PC-3 (cell line): ENCODE measurements around the gene PKMYT1. TPM values are rescaled to one million over a fixed set of nuclear protein-coding genes. Genes with fewer than 3 reads are reported as not detected.
A peak's percentile ranks its signal among the peaks of the same experiment; 100 is the strongest.

Experiments used
- ATAC-seq: fragments of 200-7000 bp; cut with Tn5 transposase; 2 replicates; pipeline ENCODE4 v1.9.1; 2020; ENCODE audit warnings: mild to moderate bottlenecking, moderate library complexity
- BruUV-seq: library from RNA; stranded (reverse); fragments of 400-500 nt; replicated peaks from 2 replicates; lab custom pipeline; 2021; lab: Mats Ljungman, UMichigan
- CTCF ChIA-PET: fragments of 300-600 bp; sonication (Branson Sonifier 250); formaldehyde crosslinking; loops from one replicate; lab custom pipeline; 2022; ENCODE audit warnings: antibody characterized with exemption; lab: Charles Lee
- POLR2A ChIA-PET: fragments of 300-600 bp; sonication (Branson Sonifier 250); formaldehyde crosslinking; loops from one replicate; lab custom pipeline; 2022; ENCODE audit warnings: antibody characterized with exemption; ENCODE audit not compliant: unreplicated experiment; lab: Charles Lee
- DNase-seq: peaks from one replicate; pipeline ENCODE4 v3.0.0-alpha.2; 2015
- H2AFZ ChIP-seq: fragments of 300-600 bp; sonication (generic); 2 replicates; pipeline ENCODE4 v1.6.0; 2016; ENCODE audit warnings: antibody characterized with exemption, low read length
- H3F3A ChIP-seq: fragments of 300-600 bp; sonication (generic); one replicate; pipeline ENCODE4 v1.6.0; 2017; ENCODE audit warnings: antibody characterized with exemption, low read length, control low read depth, mild to moderate bottlenecking; ENCODE audit not compliant: unreplicated experiment
- H3K27ac ChIP-seq: fragments of 300-600 bp; sonication (generic); 2 replicates; pipeline ENCODE4 v1.5.1; 2016; ENCODE audit warnings: mild to moderate bottlenecking, low read length
- H3K27me3 ChIP-seq: fragments of 300-600 bp; sonication (generic); 2 replicates; pipeline ENCODE4 v1.6.1; 2016; ENCODE audit warnings: low read length, mixed read lengths
- H3K36me3 ChIP-seq: fragments of 300-600 bp; sonication (generic); 2 replicates; pipeline ENCODE4 v1.6.1; 2016; ENCODE audit warnings: low read depth, mixed run types, low read length, mixed read lengths
- H3K4me1 ChIP-seq: fragments of 300-600 bp; sonication (generic); 2 replicates; pipeline ENCODE4 v1.5.1; 2016; ENCODE audit warnings: low read length; ENCODE audit not compliant: insufficient read depth
- H3K4me2 ChIP-seq: fragments of 300-600 bp; sonication (generic); 2 replicates; pipeline ENCODE4 v1.6.0; 2016; ENCODE audit warnings: low read length
- H3K4me3 ChIP-seq: fragments of 300-600 bp; sonication (generic); 2 replicates; pipeline ENCODE4 v1.5.1; 2016; ENCODE audit warnings: mild to moderate bottlenecking, low read length, mixed read lengths
- H3K79me2 ChIP-seq: fragments of 300-600 bp; sonication (generic); 2 replicates; pipeline ENCODE4 v1.6.1; 2017; ENCODE audit warnings: low read length, mixed read lengths
- H3K9ac ChIP-seq: fragments of 300-600 bp; sonication (generic); 2 replicates; pipeline ENCODE4 v1.6.0; 2016; ENCODE audit warnings: mild to moderate bottlenecking, low read length
- H3K9me2 ChIP-seq: fragments of 300-600 bp; sonication (generic); replicated peaks from 2 replicates; pipeline ENCODE4 v1.6.1; 2016; ENCODE audit warnings: mixed run types, low read length, mixed read lengths
- H3K9me3 ChIP-seq: fragments of 300-600 bp; sonication (generic); 2 replicates; pipeline ENCODE4 v1.6.1; 2016; ENCODE audit warnings: low read length, mixed read lengths
- H4K20me1 ChIP-seq: fragments of 300-600 bp; sonication (generic); 2 replicates; pipeline ENCODE4 v1.6.1; 2016; ENCODE audit warnings: low read length, mixed read lengths
- CTCF ChIP-seq: fragments of 300-600 bp; sonication (generic); conservative IDR thresholded peaks from 2 replicates; pipeline ENCODE4 v1.5.1; 2017; ENCODE audit warnings: antibody characterized with exemption, low read depth, mild to moderate bottlenecking, low read length
- EZH2 ChIP-seq: fragments of 300-600 bp; sonication (generic); IDR thresholded peaks from one replicate; pipeline ENCODE4 v1.6.1; 2017; ENCODE audit warnings: antibody characterized with exemption, mild to moderate bottlenecking, low read length; ENCODE audit not compliant: unreplicated experiment
- EZH2phosphoT487 ChIP-seq: fragments of 300-600 bp; sonication (generic); IDR thresholded peaks from 2 replicates; pipeline ENCODE4 v1.6.1; 2018; ENCODE audit warnings: mild to moderate bottlenecking, antibody characterized with exemption, low read length, borderline replicate concordance
- intact Hi-C: fragments of 100-400 bp; cut with micrococcal nuclease; formaldehyde crosslinking; loops from 2 replicates; pipeline ENCODE4 v1.9.0; 2023
- total RNA-seq: library from RNA; depleted of rRNA; stranded (reverse); fragments of >200 nt; gene quantifications from 2 replicates; pipeline ENCODE4 v1.2.3, GENCODE V29; 2014

The PKMYT1 gene
- total RNA-seq, 1 experiment from 2014 or later, result 51.9 TPM

GRCh38 chr16:2925951-2926649, 54.1 kb downstream of the PKMYT1 start:
- Histone ChIP-seq H3K27me3 (no peaks in the 10 kb centered on the region), H3K27ac (no peak overlapping the region), H3K4me3 (no peak overlapping the region; the same call in 1 of the 2 replicates), H3K9ac (no peak overlapping the region), H3K9me3 (no peaks in the 10 kb centered on the region), H3F3A (no peaks in the 10 kb centered on the region), H3K36me3 (no peaks in the 10 kb centered on the region), H3K79me2 (no peaks in the 10 kb centered on the region), H3K9me2 (no peaks in the 10 kb centered on the region), H3K4me1 (peaks cover 5% of the 10 kb centered on the region; the same call in 1 of the 2 replicates), H2AFZ (no peak overlapping the region), H4K20me1 (no peaks in the 10 kb centered on the region), H3K4me2 (no peak overlapping the region)
- ChIA-PET POLR2A (no interaction called here), CTCF (interaction anchor here (0.6 kb wide), 1 partner anchor 27 kb away, joined by 3 read pairs; no protein-coding TSS in a partner anchor)
- intact Hi-C loops, result loop anchor here (2.0 kb wide), 1 partner anchor 51 kb away; no protein-coding TSS in a partner anchor
- ATAC-seq (no peak), DNase-seq (no peak)
- no TSS peak for BruUV-seq
- TF ChIP-seq CTCF, result no peak
- no peak for TF ChIP-seq EZH2
- TF ChIP-seq EZH2phosphoT487, result no peak

- DNase-seq (peak; percentile 27), ATAC-seq (peak; percentile 66)
- H4K20me1 ChIP-seq, result no peaks in the 10 kb centered on the region
- H3K9me2 ChIP-seq, result no peaks in the 10 kb centered on the region
- H3K79me2 ChIP-seq, result no peaks in the 10 kb centered on the region
- CTCF ChIA-PET, result no interaction called here
- H3K9ac ChIP-seq, result no peak overlapping the region
- H3K27ac ChIP-seq, result no peak overlapping the region
- intact Hi-C loops, result no loop called here
- no peaks in the 10 kb centered on the region for H3K9me3 ChIP-seq
- peaks cover 5% of the 10 kb centered on the region; the same call in 1 of the 2 replicates for H3K4me1 ChIP-seq
- no peaks in the 10 kb centered on the region for H3K27me3 ChIP-seq
- H3F3A ChIP-seq, result no peaks in the 10 kb centered on the region
- no peak overlapping the region for H2AFZ ChIP-seq
- H3K4me2 ChIP-seq, result no peak overlapping the region
- no peak for TF ChIP-seq EZH2phosphoT487
- TF ChIP-seq CTCF, result no peak
- no peak for TF ChIP-seq EZH2
- POLR2A ChIA-PET, result no interaction called here
- H3K4me3 ChIP-seq, result no peak overlapping the region
- H3K36me3 ChIP-seq, result no peaks in the 10 kb centered on the region
- no TSS peak for BruUV-seq
Observed at GRCh38 chr16:2924901-2925755, 55.1 kb downstream of the PKMYT1 start.
